ENCODE measurements around the gene PDE8B.

DNA sequence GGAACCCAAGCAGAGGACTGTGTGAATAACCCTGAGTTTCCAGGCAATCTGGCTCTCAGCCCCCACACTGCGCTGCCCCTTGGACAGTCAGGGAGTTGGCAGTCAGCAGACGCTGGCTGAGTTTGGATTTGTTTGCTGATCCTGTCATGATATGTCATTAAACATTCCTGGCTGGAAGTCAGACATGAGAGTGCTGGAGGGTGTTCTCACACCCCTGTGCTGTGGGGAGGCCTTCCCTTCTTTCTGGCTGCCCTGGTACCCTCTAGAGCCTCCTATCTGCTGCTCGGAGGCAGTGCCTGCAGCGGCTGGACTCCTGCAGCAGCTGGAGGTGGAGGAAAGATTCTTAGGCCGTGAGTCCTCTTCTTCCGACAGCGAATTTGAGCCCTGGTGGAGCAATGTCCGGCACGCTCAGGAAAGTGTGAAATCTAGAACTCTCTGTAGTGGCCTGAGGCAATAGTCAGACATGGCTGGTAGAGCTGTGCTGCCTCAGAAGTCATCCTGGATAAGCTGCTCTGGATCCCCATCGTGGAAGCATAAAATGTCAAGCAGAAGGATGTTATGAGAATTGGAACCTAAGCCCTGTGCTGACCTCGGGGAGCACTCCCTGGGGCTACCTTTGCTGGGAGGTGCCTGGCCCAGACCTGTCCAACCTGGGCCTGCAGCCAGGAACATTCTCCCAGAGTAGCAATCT is 72.0 kb downstream of the PDE8B start:
- TF ChIP-seq ZNF8 (CRISPR knock-in tag; IDR thresholded peaks at IDR 0.05) (no peak), ZFP3 (CRISPR knock-in tag; IDR thresholded peaks at IDR 0.05) (no peak), TCF4 (CRISPR knock-in tag; IDR thresholded peaks at IDR 0.05; ENCODE audit: borderline replicate concordance) (no peak), SNAI2 (CRISPR knock-in tag; IDR thresholded peaks at IDR 0.05) (no peak), ESRRG (CRISPR knock-in tag; IDR thresholded peaks at IDR 0.05) (no peak), ZC3H10 (CRISPR knock-in tag; IDR thresholded peaks at IDR 0.05) (no peak), ARNTL (CRISPR knock-in tag; IDR thresholded peaks at IDR 0.05; ENCODE audit: borderline replicate concordance, low read depth) (no peak), RARB (CRISPR knock-in tag; IDR thresholded peaks at IDR 0.05) (no peak), ISL1 (CRISPR knock-in tag; IDR thresholded peaks at IDR 0.05) (no peak), TOX (CRISPR knock-in tag; IDR thresholded peaks at IDR 0.05; ENCODE audit: borderline replicate concordance) (no peak)
- TF ChIP-seq, protein P1, sequence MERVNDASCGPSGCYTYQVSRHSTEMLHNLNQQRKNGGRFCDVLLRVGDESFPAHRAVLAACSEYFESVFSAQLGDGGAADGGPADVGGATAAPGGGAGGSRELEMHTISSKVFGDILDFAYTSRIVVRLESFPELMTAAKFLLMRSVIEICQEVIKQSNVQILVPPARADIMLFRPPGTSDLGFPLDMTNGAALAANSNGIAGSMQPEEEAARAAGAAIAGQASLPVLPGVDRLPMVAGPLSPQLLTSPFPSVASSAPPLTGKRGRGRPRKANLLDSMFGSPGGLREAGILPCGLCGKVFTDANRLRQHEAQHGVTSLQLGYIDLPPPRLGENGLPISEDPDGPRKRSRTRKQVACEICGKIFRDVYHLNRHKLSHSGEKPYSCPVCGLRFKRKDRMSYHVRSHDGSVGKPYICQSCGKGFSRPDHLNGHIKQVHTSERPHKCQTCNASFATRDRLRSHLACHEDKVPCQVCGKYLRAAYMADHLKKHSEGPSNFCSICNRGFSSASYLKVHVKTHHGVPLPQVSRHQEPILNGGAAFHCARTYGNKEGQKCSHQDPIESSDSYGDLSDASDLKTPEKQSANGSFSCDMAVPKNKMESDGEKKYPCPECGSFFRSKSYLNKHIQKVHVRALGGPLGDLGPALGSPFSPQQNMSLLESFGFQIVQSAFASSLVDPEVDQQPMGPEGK (CRISPR knock-in tag; IDR thresholded peaks at IDR 0.05; ENCODE audit: borderline replicate concordance): no peak
- TF ChIP-seq, protein P2, sequence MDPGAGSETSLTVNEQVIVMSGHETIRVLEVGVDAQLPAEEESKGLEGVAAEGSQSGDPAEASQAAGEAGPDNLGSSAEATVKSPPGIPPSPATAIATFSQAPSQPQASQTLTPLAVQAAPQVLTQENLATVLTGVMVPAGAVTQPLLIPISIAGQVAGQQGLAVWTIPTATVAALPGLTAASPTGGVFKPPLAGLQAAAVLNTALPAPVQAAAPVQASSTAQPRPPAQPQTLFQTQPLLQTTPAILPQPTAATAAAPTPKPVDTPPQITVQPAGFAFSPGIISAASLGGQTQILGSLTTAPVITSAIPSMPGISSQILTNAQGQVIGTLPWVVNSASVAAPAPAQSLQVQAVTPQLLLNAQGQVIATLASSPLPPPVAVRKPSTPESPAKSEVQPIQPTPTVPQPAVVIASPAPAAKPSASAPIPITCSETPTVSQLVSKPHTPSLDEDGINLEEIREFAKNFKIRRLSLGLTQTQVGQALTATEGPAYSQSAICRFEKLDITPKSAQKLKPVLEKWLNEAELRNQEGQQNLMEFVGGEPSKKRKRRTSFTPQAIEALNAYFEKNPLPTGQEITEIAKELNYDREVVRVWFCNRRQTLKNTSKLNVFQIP (CRISPR knock-in tag; IDR thresholded peaks at IDR 0.05; ENCODE audit: borderline replicate concordance, low read depth): no peak
